Astrocyte of the spinal cord (primary cell): ENCODE data around the gene UBE2F.

Experiments used
- DNase-seq: peaks from one replicate; pipeline ENCODE4 v3.0.0; 2011; ENCODE audit warnings: low read depth, low spot score
- H3K4me3 ChIP-seq: 2 replicates; pipeline ENCODE4 v1.5.1; 2011; ENCODE audit warnings: low read depth, mild to moderate bottlenecking, low read length, moderate library complexity
- CTCF ChIP-seq: IDR thresholded peaks from 2 replicates; pipeline ENCODE4 v1.5.1; 2012; ENCODE audit warnings: low read depth, mild to moderate bottlenecking, low read length, inconsistent platforms
- in situ Hi-C: cut with HindIII; loops from 2 replicates; pipeline ENCODE4 v1.10.0; 2017; ENCODE audit warnings: low sequenced_read_pairs

Gene UBE2F

DNA sequence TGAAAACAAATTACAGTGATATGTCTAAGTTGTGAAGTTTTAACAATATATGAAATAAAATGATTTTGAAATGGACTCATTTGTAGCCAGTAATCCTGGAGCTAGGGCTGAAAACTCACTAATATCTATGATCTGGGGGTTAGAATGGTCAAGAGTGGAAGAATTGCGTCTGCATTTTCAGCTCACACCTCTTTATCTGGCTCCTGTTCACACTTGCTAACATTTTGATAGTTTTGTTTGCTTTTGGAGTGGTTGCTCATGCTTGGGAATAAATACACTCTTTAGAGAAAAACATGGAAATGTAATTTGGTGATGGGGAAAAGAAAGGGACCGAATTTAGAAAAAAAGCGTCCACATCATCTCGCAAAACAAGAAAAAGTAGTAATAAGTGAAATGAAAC lies 30.7 kb downstream of the UBE2F start:
- H3K4me3 ChIP-seq: no peak overlapping the region
- DNase-seq: no peak
- in situ Hi-C loops: no loop called here
- TF ChIP-seq CTCF: no peak

DNA sequence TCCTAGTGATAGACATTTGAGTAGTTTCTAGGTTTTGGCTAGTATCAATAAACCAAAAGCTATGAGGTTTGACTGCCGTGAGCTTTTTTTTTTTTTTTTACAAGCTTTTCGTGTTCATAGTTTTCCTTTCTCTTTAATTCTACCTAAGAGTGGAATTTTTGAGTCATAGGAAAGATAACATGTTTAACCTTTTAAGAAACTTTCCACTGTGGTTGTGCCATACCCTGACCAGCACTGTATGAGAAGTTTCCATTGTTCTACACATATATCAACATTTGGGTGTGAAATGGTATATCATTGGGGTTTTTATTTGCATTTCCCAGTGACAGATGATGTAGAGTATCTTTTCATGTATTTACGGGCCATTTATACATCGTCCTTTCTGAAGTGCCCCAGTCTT lies 31.7 kb downstream of the UBE2F start:
- in situ Hi-C loops: no loop called here
- TF ChIP-seq CTCF: no peak
- no peak overlapping the region for H3K4me3 ChIP-seq
- DNase-seq: peak; percentile 18

GRCh38 chr2:238003234-238004031 lies 36.6 kb downstream of the UBE2F start:
- in situ Hi-C loops: no loop called here
- H3K4me3 ChIP-seq: no peak overlapping the region
- TF ChIP-seq CTCF: no peak
- DNase-seq: no peak

GRCh38 chr2:238004077-238004830 lies 37.4 kb downstream of the UBE2F start:
- no peak for TF ChIP-seq CTCF
- no peak overlapping the region for H3K4me3 ChIP-seq
- in situ Hi-C loops: no loop called here
- DNase-seq: no peak

- TF ChIP-seq CTCF: no peak
- no peak overlapping the region for H3K4me3 ChIP-seq
- DNase-seq: no peak
- in situ Hi-C loops: no loop called here
These were observed 38.7 kb downstream of the UBE2F start for GRCh38 chr2:238005528-238005927.

DNA sequence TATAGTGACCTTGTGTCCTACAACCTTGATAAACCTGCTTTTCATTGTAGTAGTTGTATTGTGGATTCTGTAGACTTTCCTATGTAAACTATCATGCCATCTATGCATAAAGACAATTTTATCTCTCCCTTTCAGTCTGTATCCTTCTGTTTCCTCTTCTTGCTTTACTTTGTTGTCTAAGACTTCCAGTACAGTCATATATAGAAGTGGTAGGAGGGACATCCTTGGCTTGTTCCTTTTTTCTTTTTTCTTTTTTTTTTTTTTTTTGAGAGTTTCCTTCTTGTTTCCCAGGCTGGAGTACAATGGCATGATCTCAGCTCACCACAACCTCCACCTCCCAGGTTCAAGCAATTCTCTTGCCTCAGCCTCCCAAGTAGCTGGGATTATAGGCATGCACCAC lies 39.7 kb downstream of the UBE2F start:
- DNase-seq: no peak
- in situ Hi-C loops: no loop called here
- TF ChIP-seq CTCF: no peak
- no peak overlapping the region for H3K4me3 ChIP-seq
